ENCODE results near the gene TNNI2.

TNNI2 gene

DNA sequence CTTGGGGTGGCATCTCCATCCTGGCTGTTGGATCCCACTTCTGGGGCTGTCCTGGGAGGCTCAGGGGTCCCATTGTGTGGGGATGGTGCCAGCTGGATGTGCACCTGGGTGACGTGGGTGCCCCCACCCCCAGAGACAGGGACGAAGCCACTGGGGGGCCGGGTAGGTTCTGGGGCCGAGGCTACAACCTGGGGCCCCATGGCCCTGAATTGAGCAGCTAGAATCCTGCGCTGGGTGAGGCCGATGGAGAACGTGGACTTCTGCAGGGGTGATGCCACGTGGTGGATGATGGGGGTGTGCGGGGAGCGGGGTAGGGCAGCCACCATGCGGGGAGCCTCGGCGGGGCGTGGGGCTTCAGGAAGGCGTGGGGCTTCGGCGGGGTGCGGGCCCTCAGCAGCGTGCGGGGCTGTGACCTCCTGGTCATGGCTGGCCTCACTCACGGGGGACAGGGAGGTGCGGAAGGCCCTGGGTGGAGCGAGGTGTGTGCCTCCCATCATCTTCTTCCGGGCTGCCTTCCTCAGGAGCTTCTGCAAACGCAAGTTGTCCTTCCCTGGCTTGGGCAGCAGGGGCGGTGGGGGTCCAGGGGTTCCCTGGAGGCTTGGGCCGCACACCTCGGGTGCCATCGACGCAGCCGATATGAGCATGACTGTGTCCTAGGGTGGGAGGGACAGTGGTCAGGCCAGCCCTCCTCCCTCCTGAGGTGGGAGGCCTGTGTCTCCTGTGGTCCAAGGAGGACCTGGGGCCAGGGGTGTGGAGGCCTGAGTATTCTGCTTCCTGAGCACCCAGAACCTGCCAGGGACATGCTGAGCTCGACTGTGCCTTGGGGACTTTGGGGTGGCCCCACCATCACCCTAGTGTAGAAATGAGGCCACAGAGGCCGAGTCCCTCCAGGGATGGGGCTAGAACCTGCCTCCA is 51.4 kb downstream of the TNNI2 start:
- DNase-seq = no peak

Data from CD4-positive, alpha-beta T cell treated with Interleukin-17A for 1 hour (primary cell).